ENCODE data around the gene CD46.

The CD46 gene

GRCh38 chr1:207828485-207829158 lies 76.8 kb downstream of the CD46 start:
- peak; percentile 27 for DNase-seq (ENCODE audit: low read depth)

- no peak for DNase-seq (ENCODE audit: low read depth)
Observed at GRCh38 chr1:207829576-207829975, 77.7 kb downstream of the CD46 start.

- no peak for DNase-seq (ENCODE audit: low read depth)
Observed at GRCh38 chr1:207830788-207831187, 78.9 kb downstream of the CD46 start.

- no peak for DNase-seq (ENCODE audit: low read depth)
Observed at GRCh38 chr1:207831517-207832327, 79.9 kb downstream of the CD46 start.

- DNase-seq (ENCODE audit: low read depth): no peak
Observed at GRCh38 chr1:207832796-207833195, 80.9 kb downstream of the CD46 start.

GRCh38 chr1:207833381-207833780 lies 81.5 kb downstream of the CD46 start:
- no peak for DNase-seq (ENCODE audit: low read depth)

- no peak for DNase-seq (ENCODE audit: low read depth)
Observed at GRCh38 chr1:207833956-207834660, 82.3 kb downstream of the CD46 start.

GRCh38 chr1:207835958-207836357 lies 84.1 kb downstream of the CD46 start:
- DNase-seq (ENCODE audit: low read depth): no peak

- DNase-seq (ENCODE audit: low read depth): no peak
Observed at GRCh38 chr1:207836591-207837347, 84.9 kb downstream of the CD46 start.

GRCh38 chr1:207837673-207838072 lies 85.8 kb downstream of the CD46 start:
- no peak for DNase-seq (ENCODE audit: low read depth)

GRCh38 chr1:207838156-207839082 lies 86.6 kb downstream of the CD46 start:
- no peak for DNase-seq (ENCODE audit: low read depth)

- no peak for DNase-seq (ENCODE audit: low read depth)
Observed at GRCh38 chr1:207839083-207839413, 87.2 kb downstream of the CD46 start.

GRCh38 chr1:207840380-207840779 lies 88.5 kb downstream of the CD46 start:
- no peak for DNase-seq (ENCODE audit: low read depth)

- no peak for DNase-seq (ENCODE audit: low read depth)
Observed at GRCh38 chr1:207841293-207841692, 89.4 kb downstream of the CD46 start.

GRCh38 chr1:207841901-207842300 lies 90.0 kb downstream of the CD46 start:
- no peak for DNase-seq (ENCODE audit: low read depth)

- DNase-seq (ENCODE audit: low read depth): no peak
Observed at GRCh38 chr1:207842506-207842905, 90.7 kb downstream of the CD46 start.

- DNase-seq (ENCODE audit: low read depth): no peak
Observed at GRCh38 chr1:207844371-207844770, 92.5 kb downstream of the CD46 start.

All from stimulated activated CD8-positive, alpha-beta memory T cell treated with anti-CD3 and anti-CD28 coated beads, Interleukin-15, amount 100 ng/mL, for 1 hour (primary cell).